NK-92 (cell line): Measurements from ENCODE around the gene MARK4.
"Not testable (repeated sequence)": the region's sequence is repeated elsewhere in the genome, so short reads cannot be mapped to it uniquely, and the experiment has no call there.

Source experiments
- DNase-seq: peaks from one replicate; lab custom pipeline; 2025; ENCODE audit not compliant: unreplicated experiment; lab: John Stamatoyannopoulos, UW

The MARK4 gene

GRCh38 chr19:45250832-45251451, at the start of gene MARK4:
Gene MARK4 (plus strand): TSS chr19:45251271. CDS start chr19:45251589, 318 bp downstream.
- no peak for DNase-seq

GRCh38 chr19:45202637-45203036, 48.4 kb upstream of the MARK4 start:
- no peak for DNase-seq

GRCh38 chr19:45205810-45206209, 45.3 kb upstream of the MARK4 start:
- no peak for DNase-seq

- no peak for DNase-seq
Observed at GRCh38 chr19:45206328-45206727, 44.7 kb upstream of the MARK4 start.

GRCh38 chr19:45211751-45212381, 39.2 kb upstream of the MARK4 start:
- no peak for DNase-seq

GRCh38 chr19:45213031-45213430, 38.0 kb upstream of the MARK4 start:
- no peak for DNase-seq

GRCh38 chr19:45215391-45216191, 35.5 kb upstream of the MARK4 start:
- no peak for DNase-seq

- DNase-seq: no peak
Observed at GRCh38 chr19:45216667-45217066, 34.4 kb upstream of the MARK4 start.

- DNase-seq: no peak
Observed at GRCh38 chr19:45217193-45217956, 33.7 kb upstream of the MARK4 start.

GRCh38 chr19:45217957-45218334, 33.1 kb upstream of the MARK4 start:
- no peak for DNase-seq

- DNase-seq: no peak
Observed at GRCh38 chr19:45218426-45218825, 32.6 kb upstream of the MARK4 start.

GRCh38 chr19:45218911-45219743, 31.9 kb upstream of the MARK4 start:
- DNase-seq: no peak

- no peak for DNase-seq
Observed at GRCh38 chr19:45222724-45223123, 28.3 kb upstream of the MARK4 start.

GRCh38 chr19:45223879-45224278, 27.2 kb upstream of the MARK4 start:
- no peak for DNase-seq

- DNase-seq: no peak
Observed at GRCh38 chr19:45224645-45225044, 26.4 kb upstream of the MARK4 start.

GRCh38 chr19:45229056-45229455, 22.0 kb upstream of the MARK4 start:
- not testable (repeated sequence) for DNase-seq

- no peak for DNase-seq
Observed at GRCh38 chr19:45231891-45232290, 19.2 kb upstream of the MARK4 start.

GRCh38 chr19:45234089-45234869, 16.8 kb upstream of the MARK4 start:
- no peak for DNase-seq

- DNase-seq: no peak
Observed at GRCh38 chr19:45235485-45235884, 15.6 kb upstream of the MARK4 start.

- no peak for DNase-seq
Observed at GRCh38 chr19:45238556-45238955, 12.5 kb upstream of the MARK4 start.
